Renal cortical epithelial cell (primary cell): ENCODE results near the gene IPO11. TPM values are rescaled to one million over a fixed set of nuclear protein-coding genes. Genes with fewer than 3 reads are reported as not detected.
A peak's percentile ranks its signal among the peaks of the same experiment; 100 is the strongest.
"Not testable (repeated sequence)": the region's sequence is repeated elsewhere in the genome, so short reads cannot be mapped to it uniquely, and the experiment has no call there.

Source experiments
- DNase-seq: peaks from one replicate; pipeline ENCODE4 v3.0.0-alpha.2; 2011; ENCODE audit warnings: low read depth
- total RNA-seq: library from RNA; depleted of rRNA; stranded (reverse); fragments of >200 nt; gene quantifications from 2 replicates; pipeline ENCODE4 v1.2.3, GENCODE V29; 2014

The IPO11 gene
- total RNA-seq, 1 donor from 2014 or later = 31.6 TPM

DNA sequence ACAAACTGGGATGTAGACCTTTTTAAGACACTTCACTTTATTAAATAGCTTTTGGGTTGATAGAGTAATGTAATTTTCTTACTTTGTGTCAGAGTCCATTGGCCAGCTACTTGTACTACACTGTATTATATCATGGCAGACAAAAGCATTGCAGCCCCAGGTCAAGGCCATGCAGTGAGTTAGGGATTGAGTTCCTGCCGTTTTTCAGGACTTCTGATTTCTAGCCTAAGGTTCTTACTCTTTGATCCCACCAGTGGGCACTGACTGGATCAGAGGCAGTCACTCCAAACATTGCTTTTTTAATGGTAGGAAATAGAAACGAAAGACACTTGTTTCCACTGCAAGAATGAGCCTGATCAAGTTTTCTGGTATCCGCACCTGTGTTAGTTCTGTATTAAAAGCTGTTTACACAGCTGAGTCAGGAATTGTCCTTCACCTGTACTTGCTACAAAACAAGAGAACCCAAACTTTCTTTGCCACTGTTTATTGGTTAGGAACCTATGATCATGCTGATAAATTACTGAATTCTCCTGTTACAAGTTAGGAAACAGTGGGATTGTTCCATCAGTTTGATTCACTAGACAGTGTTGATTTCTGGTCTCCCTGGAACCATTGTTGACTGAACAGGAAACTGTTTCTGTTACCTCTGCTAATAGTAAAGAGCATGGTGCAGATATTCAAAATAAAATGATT lies 188.1 kb downstream of the IPO11 start:
- no peak for DNase-seq

DNA sequence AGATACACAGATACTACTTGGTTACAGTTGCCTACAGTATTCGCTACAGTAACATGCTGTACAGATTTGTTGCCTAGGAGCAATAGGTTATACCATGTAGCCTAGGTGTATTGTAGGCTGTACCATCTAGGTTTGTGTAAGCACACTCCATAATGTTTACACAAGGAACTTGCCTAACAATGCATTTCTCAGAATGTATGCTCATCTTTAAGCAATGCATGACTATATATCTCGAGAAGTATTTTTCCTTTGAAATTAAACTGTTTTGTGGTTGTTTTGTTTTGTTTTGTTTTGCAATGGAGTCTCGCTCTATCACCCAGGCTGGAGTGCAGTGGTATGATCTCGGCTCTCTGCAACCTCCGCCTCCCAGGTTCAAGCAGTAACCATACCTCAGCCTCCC lies 191.4 kb downstream of the IPO11 start:
- DNase-seq = no peak

DNA sequence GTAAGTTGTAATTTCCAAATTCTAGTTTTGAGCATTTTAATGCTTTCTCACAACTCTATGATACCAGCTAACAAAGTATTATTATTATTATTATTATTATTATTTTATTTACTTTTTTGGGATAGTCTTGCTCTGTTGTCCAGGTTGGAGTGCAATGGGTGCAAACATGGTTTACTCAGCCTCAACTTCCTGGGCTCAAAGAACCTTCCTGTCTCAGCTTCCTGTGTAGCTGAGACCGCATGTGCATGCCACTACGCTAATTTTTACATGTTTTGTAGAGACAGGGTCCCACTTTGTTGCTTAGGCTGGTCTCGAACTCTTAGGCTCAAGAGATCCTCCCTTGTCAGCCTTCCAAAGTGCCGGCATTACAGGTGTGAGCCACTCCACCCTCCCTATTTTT lies 193.1 kb downstream of the IPO11 start:
- DNase-seq = no peak

DNA sequence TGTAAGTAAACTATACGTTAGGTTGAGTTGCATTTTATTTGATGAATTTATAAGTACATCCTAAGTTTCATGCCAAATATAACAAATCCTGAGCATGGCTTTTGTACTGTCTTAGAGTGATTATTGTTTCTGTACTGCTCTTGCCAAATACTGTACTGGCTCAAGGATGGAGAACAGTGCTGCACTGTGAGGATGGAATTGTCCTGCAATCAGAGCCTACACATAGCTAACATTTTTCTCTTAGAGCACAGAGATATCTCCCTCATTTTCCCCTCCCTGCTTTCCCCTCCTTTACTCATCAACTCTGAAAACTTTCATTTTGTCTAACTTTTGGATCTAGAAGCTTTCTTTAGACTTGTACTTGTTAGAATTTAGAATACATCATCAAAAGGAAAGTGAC lies 194.3 kb downstream of the IPO11 start:
- DNase-seq = no peak

DNA sequence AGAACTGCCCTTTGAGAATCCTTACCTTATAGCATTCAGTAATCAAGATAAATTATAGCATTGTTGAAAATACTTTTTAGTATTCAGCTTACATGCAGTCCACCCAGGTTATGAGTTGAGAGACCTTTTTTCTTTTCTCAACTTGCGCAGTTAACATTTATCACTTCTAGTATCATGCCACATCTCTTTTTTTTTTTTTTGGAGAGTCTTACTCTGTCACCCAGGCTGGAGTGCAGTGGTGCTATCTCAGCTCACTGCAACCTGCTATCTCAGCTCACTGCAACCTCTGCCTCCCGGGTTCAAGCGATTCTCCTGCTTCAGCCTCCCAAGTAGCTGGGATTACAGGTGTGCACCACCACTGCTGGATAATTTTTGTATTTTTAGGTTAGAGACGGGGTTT lies 195.1 kb downstream of the IPO11 start:
- DNase-seq = no peak

DNA sequence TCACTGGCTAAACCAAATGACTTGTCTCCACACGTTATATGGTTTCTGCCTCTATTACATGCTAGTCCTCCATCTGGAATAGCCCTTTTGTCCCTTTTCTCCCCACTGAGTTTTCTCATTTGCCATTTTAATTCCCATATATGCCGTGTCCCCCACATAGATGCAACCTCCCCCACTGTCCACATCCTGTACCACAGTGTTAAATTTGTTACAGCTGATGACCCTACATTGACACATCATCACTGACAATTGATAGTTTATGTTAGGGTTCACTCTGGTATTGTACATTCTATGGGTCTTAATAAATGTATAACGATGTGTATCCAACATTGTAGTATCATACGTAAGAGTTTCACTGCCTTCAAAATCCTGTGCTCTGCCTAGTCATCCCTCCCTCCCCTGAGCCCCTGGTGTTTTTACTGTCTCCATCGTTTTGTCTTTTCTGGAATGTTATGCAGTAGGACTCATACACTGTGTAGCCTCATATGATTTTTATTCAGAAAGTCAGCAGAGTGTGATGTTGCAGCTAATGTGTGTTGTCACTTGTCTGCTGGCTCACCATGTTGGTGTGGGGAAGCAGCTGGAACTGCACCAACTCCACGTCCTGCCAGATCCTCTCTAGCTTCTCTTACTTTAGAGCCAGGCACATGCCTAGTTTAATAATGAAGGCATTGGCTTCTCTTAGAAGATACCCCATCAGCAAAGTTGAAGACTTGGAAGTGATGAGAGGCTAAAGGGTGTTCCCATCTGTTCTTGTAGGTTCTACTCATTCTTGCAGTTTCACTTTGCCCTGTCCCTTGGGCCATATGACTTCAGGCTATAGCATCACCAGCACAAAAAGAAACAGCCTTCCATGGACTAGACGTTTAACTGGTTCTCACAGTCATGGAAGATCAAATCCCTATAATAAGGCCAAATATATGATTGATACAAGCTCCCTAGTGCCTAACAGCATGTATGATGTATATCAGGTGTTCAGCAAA lies 196.3 kb downstream of the IPO11 start:
- no peak for DNase-seq

DNA sequence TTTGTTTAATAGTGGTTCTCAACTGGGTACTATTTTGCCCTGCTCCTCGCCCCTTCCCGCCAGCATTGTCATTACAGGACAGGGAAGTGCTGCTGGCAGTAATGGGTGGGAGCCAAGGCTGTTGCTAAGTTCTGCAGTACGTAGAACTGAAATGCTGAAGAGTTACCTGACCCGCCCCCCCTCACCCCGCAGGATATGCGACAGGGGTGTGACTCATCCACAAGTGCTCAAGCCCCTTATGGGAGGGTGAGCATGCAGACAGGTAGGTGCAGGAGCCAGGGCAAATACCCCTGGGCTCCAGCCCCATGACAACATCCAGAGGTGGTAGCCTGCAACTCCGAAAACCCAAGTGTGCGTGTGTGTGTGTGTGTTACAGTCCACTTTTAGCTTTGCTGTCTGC lies 201.8 kb downstream of the IPO11 start:
- DNase-seq = no peak

DNA sequence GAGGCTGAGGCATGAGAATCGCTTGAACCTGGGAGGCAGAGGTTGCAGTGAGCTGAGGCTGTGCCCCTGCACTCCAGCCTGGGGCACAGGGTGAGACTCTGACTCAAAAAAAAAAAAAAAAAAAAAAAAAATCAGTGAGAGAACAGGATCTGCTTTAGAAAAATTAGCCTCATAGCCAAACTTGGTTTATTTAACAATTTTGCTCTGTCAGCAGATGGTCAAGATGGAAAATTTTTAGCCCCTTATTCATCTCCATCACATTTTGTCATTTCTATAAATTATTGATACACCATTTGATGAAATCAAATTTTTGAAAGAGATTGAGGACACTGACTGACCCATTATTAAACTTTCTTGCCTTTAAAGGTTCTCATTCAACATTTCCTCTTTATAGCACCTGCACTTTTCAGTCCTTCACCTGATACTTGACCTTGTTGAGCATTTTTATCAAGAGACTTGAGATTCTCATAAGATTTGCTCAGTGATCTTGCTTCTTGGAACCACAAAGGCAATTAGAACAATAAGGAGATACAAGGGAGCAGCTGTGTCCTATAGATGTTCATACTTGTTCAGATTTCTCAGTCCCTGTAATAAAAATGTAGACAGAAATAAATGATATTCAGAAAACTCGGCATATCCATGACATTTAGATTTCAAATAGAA lies 204.2 kb downstream of the IPO11 start:
- no peak for DNase-seq

DNA sequence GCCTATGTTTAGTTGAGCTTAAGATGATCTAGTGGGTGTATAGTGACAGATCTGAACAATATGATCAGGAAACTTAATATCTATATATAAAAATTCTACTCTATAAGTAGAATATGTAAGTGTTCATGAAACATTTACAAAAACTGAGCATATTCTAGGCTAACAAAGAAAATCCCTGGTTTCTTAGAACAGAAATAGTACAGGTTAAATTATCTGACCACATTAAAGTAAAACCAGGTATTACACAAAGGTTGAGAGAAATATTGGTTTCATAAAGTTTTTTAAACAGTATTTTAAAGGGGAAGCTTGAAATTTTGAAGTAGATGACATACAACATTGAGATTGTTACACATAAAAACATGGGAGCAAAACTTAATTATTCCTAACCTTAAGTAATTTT lies 205.4 kb downstream of the IPO11 start:
- DNase-seq = no peak

DNA sequence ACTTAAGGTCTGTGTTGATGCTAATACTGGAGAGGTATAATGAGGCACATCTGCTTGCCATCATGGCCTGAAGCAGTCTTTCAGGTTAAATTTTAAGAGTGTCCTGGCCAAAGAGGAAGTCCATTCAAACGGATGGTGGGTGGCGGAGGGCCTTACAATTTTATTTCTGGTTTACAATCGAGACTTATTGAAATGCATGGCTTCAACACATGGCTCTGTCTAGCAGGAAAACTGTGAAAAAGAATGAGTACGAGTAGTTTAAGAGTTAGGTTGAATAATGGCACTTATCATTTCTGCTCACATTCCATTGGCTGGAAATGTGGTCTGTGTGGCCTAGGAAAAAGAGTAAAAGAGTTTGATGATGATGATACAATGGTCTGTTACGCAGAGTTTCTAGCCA lies 208.2 kb downstream of the IPO11 start:
- DNase-seq = no peak

DNA sequence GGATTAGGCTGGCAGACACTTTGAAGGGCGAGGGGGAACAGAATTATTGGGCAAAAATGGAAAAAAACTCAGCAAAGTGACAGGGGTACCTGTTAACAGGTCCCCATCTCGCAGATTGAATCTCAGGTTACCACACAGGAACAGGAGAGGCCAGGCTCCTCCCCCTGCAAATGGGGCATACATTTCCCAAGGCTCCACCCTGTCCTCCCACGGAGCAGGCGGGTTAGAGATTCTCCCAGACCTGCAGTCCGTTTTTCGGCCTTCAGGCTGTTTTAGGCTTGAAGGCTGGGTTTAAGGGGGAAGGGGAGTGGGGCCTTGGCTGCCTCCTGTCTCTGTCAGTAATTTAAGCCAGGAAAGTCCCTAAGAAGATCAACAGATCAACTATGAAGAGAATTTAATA lies 208.7 kb downstream of the IPO11 start:
- DNase-seq = no peak

DNA sequence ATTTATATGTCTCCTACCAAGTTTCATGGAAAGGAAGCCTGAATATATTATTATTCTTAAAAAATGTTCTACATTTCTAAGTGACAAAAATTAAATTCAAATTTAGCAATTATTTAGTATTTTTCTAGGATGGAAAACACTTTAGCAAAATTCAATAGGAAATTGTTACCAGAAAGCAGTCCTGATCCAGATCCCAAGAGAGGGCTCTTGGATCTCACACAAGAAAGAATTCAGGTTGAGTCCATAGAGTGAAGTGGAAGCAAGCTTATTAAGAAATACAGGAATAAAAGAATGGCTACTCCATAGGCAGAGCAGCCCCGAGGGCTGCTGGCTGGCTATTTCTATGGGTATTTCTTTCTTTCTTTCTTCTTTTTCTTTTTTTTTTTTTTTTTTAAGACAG lies 210.7 kb downstream of the IPO11 start:
- DNase-seq = no peak

DNA sequence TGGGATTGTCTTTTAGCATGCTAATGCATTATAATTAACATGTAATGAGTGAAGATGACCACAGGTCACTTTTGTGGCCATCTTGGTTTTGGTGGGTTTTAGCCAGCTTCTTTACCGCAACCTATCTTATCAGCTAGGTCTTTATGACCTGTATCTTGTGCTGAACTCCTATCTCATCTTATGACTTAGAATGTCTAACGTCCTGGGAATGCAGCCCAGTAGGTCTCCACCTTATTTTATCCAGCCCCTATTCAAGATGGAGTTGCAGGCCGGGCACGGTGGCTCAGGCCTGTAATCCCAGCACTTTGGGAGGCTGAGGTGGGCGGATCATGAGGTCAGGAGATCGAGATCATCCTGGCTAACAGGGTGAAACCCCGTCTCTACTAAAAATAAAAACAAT lies 211.9 kb downstream of the IPO11 start:
- not testable (repeated sequence) for DNase-seq

DNA sequence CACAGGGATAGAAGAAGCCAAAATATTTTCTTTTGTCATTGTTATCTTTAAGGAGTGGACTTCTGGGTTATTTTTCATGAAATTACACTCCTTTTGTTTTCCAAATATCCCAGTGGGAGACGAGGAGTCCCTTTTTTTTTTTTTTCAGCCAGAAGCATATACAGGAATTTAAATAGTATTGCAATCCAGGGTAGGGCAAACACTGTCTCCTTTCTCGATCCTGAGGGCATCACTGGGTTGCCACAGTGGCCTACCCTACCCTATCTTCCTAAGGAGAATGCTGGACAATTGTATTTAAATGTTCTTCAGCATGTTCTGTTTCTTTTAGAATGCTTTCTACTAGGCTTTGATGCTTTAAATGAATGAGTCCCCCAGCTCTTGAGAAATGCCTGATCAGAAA lies 214.0 kb downstream of the IPO11 start:
- DNase-seq = no peak

DNA sequence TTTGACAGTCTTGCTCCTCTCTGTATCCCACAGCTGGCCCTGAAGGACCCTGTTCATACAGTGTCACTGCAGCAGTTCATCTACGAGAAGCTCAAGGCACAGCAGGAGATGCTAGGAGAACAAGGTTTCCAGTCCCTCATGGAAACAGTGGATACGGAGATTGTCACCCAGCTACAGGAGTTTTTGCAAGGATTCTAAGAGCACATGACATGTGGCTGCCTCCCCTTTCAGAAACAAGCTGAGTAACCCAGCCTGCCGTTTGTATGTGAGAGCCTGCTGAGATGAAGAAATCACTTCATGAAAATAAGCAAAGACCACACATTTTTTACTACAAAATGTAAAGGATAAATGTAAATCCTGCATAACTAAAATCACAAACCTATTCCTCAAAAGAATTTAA lies 214.6 kb downstream of the IPO11 start:
- DNase-seq = no peak

DNA sequence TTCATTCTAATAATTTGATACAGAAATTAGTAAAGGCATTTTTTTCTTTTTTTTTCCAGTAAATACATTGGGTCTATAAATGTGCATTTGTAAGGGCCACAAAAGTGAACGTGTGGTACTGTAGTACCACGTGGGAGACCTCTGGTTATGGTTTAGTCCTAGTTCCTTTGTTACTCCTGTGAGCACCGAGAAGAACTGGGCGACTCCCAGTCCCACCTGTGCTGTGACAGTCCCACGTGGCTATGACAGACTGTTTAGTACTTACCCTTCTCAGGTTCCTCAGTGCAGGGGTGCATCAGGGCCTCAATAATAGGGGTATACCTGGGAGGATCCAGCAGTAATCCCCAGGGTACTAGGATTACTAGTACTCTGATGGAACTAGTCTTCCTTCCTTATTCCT lies 215.3 kb downstream of the IPO11 start:
- no peak for DNase-seq

DNA sequence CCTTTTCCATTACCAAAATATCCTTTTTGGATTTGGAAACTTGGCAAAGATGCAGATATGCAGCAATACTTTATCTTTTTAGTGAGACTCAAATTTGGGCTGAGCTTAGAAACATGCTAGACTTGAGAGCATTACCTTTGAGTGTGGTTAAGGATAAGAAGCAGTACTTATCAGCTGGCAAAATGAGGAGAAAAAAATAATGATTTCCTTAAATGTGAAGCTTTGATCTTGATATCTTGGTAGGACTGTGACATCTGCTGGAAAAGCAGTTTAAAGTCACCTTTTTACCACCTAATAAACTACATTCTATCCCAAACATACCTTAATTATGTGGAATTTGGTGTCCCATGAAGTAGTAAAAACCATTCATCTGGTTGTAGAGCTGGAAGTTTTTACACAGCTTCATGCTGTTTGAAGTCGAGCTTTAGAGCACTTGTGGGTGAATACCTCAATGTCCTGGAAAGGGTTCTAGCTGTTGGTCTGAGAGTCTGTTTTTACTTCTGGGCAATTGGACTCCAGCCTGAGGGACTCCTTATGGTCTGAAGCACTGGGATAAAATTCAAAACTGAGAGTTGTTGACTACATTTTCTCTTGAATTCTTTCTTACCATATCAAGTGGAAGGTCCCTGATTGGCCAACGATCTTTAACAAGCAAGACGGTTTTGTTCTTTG lies 219.5 kb downstream of the IPO11 start:
- peak; percentile 9 for DNase-seq

DNA sequence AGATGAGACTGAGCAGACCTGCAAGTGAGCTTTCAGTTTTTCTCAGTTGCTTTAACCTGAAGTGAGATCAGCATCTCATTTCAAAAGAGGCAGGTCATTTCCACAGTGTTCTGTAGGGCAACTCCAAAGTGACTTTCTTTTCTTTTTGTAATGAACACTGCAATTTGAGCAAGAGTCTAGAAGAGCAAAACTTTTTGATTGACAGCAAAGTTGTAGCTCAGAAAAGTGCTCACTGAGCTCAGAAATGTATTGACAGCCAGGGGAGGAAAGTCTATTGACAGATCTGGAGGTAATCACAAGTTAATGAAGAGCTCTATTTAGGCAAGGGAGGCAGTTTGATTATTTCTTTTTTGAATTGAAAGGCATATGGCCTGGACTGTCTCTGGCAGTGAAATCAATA lies 220.7 kb downstream of the IPO11 start:
- DNase-seq = no peak

DNA sequence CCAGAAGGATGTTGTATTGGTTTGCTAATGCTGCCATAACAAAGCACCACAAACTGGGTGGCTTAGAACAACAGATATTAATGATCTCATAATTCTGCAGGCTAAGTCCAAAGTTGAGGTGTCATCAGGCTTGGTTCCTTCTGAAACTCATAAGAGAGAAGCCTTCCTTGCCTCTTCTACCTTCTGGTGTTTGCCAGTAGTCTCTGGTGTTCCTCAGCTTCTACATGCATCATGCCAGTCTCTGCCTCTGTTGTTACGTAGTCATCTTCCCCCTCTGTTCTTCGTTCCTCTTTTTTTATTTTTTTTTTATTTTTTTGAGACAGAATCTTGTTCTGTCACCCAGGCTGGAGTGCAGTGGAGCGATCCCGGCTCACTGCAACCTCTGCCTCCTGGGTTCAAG lies 227.9 kb downstream of the IPO11 start:
- no peak for DNase-seq

DNA sequence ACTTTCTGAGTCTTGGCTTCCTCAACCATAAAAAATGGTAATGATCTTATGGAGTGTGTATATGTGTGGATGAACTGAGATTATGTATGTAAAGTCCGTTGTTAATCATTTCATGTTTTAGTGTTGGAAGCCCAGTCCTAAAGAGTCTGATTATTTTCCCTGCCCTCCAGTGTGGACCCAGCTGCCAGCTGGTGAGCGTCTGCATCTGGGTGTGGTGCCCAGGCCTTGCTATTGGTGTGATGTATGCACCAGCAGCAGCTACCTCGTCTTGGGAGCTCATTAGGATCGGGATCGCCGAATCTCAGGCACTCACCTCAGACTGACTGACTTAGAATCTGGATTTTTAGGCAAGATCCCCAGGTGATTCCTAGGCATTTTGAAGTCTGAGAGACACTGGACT lies 229.9 kb downstream of the IPO11 start:
- no peak for DNase-seq

DNA sequence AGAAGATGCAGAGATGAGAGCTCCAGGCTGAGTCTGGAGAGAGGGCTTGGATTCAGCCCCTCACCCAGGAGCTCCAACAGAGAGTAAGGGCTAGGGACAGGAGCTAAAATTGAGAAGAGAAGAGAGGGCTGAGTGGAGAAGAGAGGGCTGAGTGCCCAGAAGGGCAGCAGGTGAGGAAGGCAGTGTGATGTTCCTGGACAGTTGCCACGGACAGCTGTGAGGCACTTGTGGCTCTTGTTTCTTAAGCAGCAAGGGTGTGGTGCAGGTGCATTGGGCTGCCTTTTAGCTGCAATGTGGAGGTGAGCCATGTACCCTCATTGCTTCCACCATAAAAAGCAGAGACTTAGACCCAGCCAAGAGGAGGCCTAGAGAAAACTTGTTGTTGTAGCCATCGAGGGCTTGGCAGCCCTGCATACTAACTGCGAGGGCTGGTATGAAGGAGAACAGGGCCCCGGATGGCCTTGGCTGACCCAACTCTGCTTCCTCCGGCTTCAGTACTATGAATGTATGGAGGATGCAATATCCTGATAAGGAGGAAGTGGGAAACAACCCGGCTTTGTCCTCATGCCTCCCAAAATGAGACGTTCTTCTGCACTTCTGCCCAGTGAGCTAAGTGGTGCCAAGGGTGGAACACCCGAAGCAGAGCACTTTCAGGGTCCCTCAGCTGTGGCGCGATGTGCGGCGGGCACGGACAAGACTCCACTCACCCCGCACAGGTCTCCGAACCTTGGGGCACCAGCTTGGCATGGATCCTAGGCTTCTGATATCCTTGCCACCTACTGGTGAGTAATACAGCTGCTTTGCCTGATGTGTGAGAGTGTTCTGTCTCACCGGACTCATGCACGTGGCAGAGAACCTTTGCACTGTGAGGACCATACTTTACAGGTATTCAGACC lies 231.2 kb downstream of the IPO11 start:
- DNase-seq = no peak
